IPS DF 4.7 (cell line): ENCODE data around the gene YLPM1.
A peak's percentile ranks its signal among the peaks of the same experiment; 100 is the strongest.
"Not testable (repeated sequence)": the region's sequence is repeated elsewhere in the genome, so short reads cannot be mapped to it uniquely, and the experiment has no call there.

Experiments used
- DNase-seq: peaks from one replicate; pipeline ENCODE4 v3.0.0-alpha.2; 2013; ENCODE audit warnings: low spot score; ENCODE audit errors: extremely low read depth

Gene YLPM1, protein sequence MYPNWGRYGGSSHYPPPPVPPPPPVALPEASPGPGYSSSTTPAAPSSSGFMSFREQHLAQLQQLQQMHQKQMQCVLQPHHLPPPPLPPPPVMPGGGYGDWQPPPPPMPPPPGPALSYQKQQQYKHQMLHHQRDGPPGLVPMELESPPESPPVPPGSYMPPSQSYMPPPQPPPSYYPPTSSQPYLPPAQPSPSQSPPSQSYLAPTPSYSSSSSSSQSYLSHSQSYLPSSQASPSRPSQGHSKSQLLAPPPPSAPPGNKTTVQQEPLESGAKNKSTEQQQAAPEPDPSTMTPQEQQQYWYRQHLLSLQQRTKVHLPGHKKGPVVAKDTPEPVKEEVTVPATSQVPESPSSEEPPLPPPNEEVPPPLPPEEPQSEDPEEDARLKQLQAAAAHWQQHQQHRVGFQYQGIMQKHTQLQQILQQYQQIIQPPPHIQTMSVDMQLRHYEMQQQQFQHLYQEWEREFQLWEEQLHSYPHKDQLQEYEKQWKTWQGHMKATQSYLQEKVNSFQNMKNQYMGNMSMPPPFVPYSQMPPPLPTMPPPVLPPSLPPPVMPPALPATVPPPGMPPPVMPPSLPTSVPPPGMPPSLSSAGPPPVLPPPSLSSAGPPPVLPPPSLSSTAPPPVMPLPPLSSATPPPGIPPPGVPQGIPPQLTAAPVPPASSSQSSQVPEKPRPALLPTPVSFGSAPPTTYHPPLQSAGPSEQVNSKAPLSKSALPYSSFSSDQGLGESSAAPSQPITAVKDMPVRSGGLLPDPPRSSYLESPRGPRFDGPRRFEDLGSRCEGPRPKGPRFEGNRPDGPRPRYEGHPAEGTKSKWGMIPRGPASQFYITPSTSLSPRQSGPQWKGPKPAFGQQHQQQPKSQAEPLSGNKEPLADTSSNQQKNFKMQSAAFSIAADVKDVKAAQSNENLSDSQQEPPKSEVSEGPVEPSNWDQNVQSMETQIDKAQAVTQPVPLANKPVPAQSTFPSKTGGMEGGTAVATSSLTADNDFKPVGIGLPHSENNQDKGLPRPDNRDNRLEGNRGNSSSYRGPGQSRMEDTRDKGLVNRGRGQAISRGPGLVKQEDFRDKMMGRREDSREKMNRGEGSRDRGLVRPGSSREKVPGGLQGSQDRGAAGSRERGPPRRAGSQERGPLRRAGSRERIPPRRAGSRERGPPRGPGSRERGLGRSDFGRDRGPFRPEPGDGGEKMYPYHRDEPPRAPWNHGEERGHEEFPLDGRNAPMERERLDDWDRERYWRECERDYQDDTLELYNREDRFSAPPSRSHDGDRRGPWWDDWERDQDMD (N-terminal part only)

DNA sequence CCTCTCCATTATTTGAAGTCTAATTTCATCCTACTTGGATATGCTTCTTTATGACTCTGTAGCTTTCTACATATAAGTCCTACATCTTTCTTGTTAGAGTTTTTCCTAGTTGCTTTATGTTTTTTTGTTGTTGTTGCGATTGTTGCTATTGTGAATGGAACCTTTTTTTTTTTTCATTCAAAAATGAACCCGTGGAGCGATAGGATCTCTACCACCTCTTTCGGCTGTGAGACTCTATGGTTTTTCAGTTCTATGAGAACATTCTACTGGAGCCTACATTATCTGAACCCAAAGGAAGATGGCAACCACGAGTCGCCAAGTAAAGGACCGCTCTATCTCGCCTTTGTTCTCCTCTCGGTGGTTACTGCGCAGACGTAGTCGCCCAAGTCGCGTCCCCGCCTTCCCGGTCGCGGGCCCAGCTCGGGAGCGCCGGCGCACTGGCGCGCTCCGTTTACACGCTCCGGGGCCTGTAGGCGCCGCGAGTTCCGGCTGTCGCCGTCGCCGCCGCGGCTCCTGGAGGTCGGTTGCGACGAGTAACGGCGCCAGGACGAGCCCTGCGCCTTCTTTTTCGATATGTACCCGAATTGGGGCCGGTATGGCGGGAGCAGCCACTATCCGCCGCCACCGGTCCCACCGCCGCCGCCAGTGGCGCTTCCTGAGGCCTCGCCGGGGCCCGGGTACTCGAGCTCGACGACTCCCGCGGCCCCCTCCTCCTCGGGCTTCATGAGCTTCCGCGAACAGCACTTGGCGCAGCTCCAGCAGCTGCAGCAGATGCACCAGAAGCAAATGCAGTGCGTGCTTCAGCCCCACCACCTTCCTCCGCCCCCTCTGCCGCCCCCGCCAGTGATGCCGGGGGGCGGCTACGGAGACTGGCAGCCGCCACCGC lies at the start of gene YLPM1:
TSS of gene YLPM1 (plus strand) at position 400 of the 886 bp plus-strand sequence. CDS start at position 574, 174 bp downstream.
- DNase-seq, result peak; percentile 95

DNA sequence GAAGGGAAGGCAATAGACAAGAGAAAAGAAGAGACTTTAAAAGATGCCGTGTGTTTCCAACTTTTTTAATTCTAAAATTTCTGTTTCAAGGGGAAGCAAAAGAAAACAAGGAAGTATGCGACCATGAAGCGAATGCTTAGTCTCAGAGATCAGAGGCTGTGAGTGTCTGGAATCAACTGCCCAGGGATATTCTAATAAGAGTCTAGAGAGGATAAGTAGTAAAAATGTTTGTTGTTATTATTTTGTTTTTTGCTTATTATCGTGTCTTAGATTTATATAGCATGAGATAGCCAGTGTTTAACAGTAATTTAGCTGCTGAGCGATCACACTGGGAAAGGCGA lies 49.8 kb upstream of the YLPM1 start:
- DNase-seq, result no peak

GRCh38 chr14:74720526-74720925 lies 42.6 kb upstream of the YLPM1 start:
- no peak for DNase-seq

GRCh38 chr14:74723134-74723533 lies 40.0 kb upstream of the YLPM1 start:
- DNase-seq, result no peak

DNA sequence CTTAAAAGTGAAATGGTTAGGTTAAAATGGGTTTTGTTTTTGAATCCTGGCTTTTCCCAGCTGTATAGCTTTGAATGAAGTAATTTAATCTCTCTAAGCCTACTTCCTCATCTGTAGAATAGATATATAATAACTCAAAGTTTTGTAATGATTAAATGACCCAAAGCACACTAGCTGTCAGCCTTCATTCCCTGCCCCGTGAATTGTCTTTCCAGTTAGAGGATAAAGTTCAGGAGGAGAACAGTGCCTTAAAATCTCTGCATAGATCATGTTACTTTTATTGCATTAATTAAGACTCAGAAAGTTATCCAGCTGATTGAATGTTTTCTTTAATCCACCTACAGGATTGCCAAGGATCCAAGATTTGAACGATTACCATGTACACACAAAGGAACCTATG lies 30.7 kb upstream of the YLPM1 start:
- DNase-seq, result no peak

- no peak for DNase-seq
These were observed 29.9 kb upstream of the YLPM1 start for GRCh38 chr14:74733221-74733620.

DNA sequence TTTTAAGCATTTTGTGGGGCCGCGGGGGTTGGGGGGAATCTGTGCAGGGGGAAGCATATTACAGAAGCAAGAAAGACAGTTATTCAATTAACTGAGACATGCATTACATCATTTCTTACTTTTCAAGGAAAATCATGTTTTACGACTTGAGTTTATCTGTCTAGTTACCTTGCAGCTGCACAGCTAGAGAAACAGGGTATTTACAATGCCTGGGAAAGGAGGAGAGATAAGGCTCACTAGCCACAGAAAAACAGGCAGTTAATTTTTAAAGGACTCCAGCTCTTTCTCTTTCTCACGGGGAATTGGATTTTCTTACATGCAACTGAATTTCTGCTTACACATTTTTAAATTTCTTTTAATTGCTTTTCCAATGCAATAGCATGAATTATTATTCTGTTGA lies 28.0 kb upstream of the YLPM1 start:
- DNase-seq, result no peak

DNA sequence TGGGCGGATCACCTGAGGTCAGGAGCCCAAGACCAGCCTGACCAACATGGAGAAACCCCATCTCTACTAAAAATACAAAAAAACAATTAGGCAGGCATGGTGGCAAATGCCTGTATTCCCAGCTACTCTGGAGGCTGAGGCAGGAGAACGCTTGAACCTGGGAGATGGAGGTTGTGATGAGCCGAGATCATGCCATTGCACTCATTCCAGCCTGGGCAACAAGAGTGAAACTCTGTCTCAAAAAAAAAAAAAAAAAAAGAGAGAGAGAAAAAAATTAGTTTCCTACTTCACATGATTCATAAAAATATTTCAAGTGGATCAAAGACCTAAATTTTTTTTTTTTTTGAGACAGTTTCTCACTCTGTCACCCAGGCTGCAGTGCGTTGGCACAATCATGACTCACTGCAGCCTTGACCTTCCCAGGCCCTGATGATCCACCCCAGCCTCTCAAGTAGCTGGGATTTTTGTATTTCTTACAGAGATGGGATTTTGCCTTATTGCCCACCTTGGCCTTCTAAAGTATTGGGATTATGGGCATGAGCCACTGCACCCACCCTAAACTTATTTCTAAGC lies 25.3 kb upstream of the YLPM1 start:
- no peak for DNase-seq

- no peak for DNase-seq
These were observed 23.7 kb upstream of the YLPM1 start for GRCh38 chr14:74739293-74740030.

GRCh38 chr14:74747237-74747636 lies 15.9 kb upstream of the YLPM1 start:
- DNase-seq, result no peak

DNA sequence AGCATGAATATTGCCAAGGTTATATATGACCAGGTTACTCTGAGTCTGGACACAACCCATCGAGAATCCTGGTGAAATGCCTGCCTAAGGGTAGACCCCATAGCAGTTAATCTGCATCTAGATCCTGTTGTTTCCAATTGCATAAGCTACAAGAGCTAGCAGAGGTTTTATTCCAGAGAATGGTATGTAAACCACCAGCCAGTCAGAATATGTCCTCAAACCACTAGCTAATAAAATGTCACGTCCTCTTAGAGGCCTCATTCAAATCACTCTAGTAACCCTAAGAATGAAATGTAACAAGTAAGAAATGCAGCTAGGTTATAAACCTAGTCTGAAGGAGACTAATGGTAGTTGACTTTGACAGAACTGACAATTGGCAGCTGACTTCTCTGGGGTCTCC lies 9.0 kb upstream of the YLPM1 start:
- no peak for DNase-seq

- DNase-seq, result no peak
These were observed 8.2 kb upstream of the YLPM1 start for GRCh38 chr14:74754899-74755298.

DNA sequence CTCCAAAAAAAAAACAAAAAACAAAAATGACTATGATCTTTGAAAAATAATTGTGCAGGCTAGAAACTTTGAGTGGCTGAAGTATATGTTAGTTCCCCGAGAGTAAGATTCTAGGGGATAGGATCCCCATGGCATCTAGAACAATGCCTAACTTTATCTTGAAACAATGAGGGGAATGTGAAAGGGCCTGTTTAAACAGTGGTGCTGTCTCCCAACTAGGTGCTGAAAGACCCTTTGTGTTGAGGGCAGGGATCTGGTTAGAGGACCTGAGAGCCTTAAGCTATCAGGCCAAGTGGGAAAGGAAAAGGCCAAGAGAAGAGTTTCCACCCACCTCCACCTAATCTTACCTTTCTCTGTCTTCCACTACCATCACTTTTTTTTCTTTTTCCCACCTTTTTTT lies 6.8 kb upstream of the YLPM1 start:
- no peak for DNase-seq

- DNase-seq, result not testable (repeated sequence)
These were observed 4.6 kb upstream of the YLPM1 start for GRCh38 chr14:74758505-74758904.

GRCh38 chr14:74763803-74764531 lies 851 bp downstream of the YLPM1 start:
- DNase-seq, result no peak

DNA sequence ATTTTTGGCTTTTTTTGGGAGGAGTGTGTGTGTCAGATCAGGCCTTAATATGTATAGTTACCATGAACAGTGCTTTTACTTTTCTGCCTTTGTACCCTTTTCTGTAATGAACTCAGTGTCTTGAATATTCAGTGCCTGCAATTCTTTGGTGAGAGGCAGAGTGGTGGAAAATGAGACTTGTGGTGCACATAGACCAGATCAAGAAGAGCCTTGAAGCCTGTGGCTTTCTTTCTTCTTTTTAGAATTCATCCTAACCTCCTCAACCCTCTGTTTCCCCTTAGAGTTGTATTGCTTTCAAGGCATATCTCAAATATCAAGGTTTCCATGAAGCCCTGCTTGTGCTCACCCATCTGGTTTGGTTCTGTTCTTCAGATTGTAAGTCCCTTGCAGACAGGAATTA lies 2.6 kb downstream of the YLPM1 start:
- no peak for DNase-seq

DNA sequence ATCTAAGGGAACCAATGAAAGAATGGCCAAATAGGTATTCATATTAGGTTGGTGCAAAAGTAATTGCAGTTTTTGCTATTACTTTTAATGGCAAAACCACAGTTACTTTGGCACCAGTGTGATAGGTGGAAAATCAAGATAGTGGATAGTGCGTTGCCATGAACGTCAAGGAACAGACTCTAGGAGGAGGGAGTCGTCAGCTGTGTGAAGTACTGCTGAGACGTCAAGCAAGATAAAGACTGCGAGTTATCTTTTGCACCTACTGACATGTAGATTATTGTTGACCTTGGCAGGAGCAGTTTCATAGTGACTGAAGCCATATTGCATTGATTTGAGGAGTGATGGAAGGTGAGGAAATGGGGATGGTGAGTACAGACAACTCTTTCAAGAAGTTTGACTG lies 8.3 kb downstream of the YLPM1 start:
- no peak for DNase-seq

- DNase-seq, result no peak
These were observed 21.5 kb downstream of the YLPM1 start for GRCh38 chr14:74784634-74785033.

GRCh38 chr14:74785056-74785613 lies 22.0 kb downstream of the YLPM1 start:
- DNase-seq, result no peak
